Caco-2 (cell line): ENCODE results near the gene COL5A1. TPM values are rescaled to one million over a fixed set of nuclear protein-coding genes. Genes with fewer than 3 reads are reported as not detected.
A peak's percentile ranks its signal among the peaks of the same experiment; 100 is the strongest.

Source experiments
- BruUV-seq: library from RNA; stranded (reverse); fragments of 400-500 nt; replicated peaks from 2 replicates; lab custom pipeline; 2021; lab: Mats Ljungman, UMichigan
- CTCF ChIA-PET: fragments of 300-600 bp; sonication (Branson Sonifier 250); formaldehyde crosslinking; loops from one replicate; lab custom pipeline; 2022; ENCODE audit warnings: antibody characterized with exemption; lab: Charles Lee
- POLR2A ChIA-PET: fragments of 300-600 bp; sonication (Branson Sonifier 250); formaldehyde crosslinking; loops from one replicate; lab custom pipeline; 2022; ENCODE audit warnings: antibody characterized with exemption; lab: Charles Lee
- DNase-seq, 2 experiments: peaks; one replicate each; pipeline versions ENCODE4 v3.0.0 to v3.0.0-alpha.2; 2020 to 2022
- H3K27me3 ChIP-seq: replicated peaks from 2 replicates; pipeline ENCODE4 v1.6.0; 2011; ENCODE audit warnings: low read length; ENCODE audit not compliant: control insufficient read depth, insufficient read depth
- H3K36me3 ChIP-seq: 2 replicates; pipeline ENCODE4 v1.5.1; 2011; ENCODE audit warnings: low read length; ENCODE audit not compliant: control insufficient read depth, insufficient read depth
- H3K4me1 ChIP-seq: fragments of 250-450 bp; sonication (Bioruptor Pico); 2 replicates; pipeline ENCODE4 v1.5.1; 2020; ENCODE audit warnings: mild to moderate bottlenecking
- H3K4me3 ChIP-seq: 2 replicates; pipeline ENCODE4 v1.5.1; 2011; ENCODE audit warnings: low read depth, mild to moderate bottlenecking, control low read depth, low read length
- H3K9me3 ChIP-seq: fragments of 250-450 bp; sonication (Bioruptor Pico); 2 replicates; pipeline ENCODE4 v1.5.1; 2020; ENCODE audit warnings: mild to moderate bottlenecking, moderate library complexity
- H3K27ac Mint-ChIP-seq: one replicate; pipeline ENCODE4 v1.8.0; 2022; ENCODE audit warnings: mixed read lengths; ENCODE audit not compliant: unreplicated experiment
- H3K27me3 Mint-ChIP-seq: one replicate; pipeline ENCODE4 v1.8.0; 2022; ENCODE audit warnings: mixed read lengths; ENCODE audit not compliant: insufficient read depth, unreplicated experiment
- H3K36me3 Mint-ChIP-seq: one replicate; pipeline ENCODE4 v1.8.0; 2022; ENCODE audit warnings: mild to moderate bottlenecking, mixed read lengths; ENCODE audit not compliant: insufficient read depth, unreplicated experiment
- H3K4me1 Mint-ChIP-seq: one replicate; pipeline ENCODE4 v1.8.0; 2022; ENCODE audit warnings: low read depth, mixed read lengths; ENCODE audit not compliant: unreplicated experiment
- H3K4me3 Mint-ChIP-seq: one replicate; pipeline ENCODE4 v1.8.0; 2022; ENCODE audit warnings: mild to moderate bottlenecking, moderate library complexity, mixed read lengths; ENCODE audit not compliant: unreplicated experiment
- H3K9me3 Mint-ChIP-seq: one replicate; pipeline ENCODE4 v1.8.0; 2022; ENCODE audit warnings: mixed read lengths; ENCODE audit not compliant: unreplicated experiment
- CTCF ChIP-seq, 2 experiments: fragments of 200-600 bp in 1 of 2; IDR thresholded peaks; 1 replicate in 1 of 2; 2 replicates in 1 of 2; pipeline versions ENCODE4 v1.5.1 to v1.8.0; 2011 to 2022; ENCODE audit warnings: antibody characterized with exemption in 1 of 2, control low read depth in 1 of 2, inconsistent platforms in 1 of 2, low read depth in 1 of 2, low read length in 1 of 2, mild to moderate bottlenecking in 1 of 2, moderate library complexity in 1 of 2; ENCODE audit not compliant: insufficient read depth in 1 of 2, severe bottlenecking in 1 of 2, unreplicated experiment in 1 of 2
- intact Hi-C: fragments of 100-400 bp; cut with micrococcal nuclease; formaldehyde crosslinking; loops from one replicate; pipeline ENCODE4 v1.10.0; 2022; ENCODE audit not compliant: unreplicated experiment
- total RNA-seq: library from RNA; stranded (reverse); gene quantifications from 2 replicates; pipeline ENCODE4 v1.2.3, GENCODE V29; 2022

Gene COL5A1
- total RNA-seq, 1 experiment from 2014 or later: 4.8 TPM

GRCh38 chr9:134624137-134624591, 17.4 kb upstream of the COL5A1 start:
- no peak for TF ChIP-seq CTCF (IDR thresholded peaks at IDR 0.05; ENCODE audit: insufficient read depth in 1 of 2, low read depth in 1 of 2, low read length in 1 of 2, severe bottlenecking in 1 of 2, unreplicated experiment in 1 of 2)

GRCh38 chr9:134624621-134625181, 16.9 kb upstream of the COL5A1 start:
- Histone ChIP-seq H3K4me1 (peaks cover 11% of the 10 kb centered on the region; the same call in 1 of the 2 replicates), H3K36me3 (no peaks in the 10 kb centered on the region), H3K9me3 (no peaks in the 10 kb centered on the region), H3K27me3 (no peaks in the 10 kb centered on the region), H3K4me3 (no peak overlapping the region)
- CTCF ChIA-PET: no interaction called here
- peak in 1 of 2 experiments; percentile 25 for DNase-seq
- TF ChIP-seq CTCF (IDR thresholded peaks at IDR 0.05; ENCODE audit: insufficient read depth in 1 of 2, low read depth in 1 of 2, low read length in 1 of 2, severe bottlenecking in 1 of 2, unreplicated experiment in 1 of 2): no peak
- Mint-ChIP-seq H3K27ac (peak overlapping the region; percentile 39), H3K4me3 (no peak overlapping the region), H3K36me3 (no peaks in the 10 kb centered on the region), H3K4me1 (peaks cover 17% of the 10 kb centered on the region), H3K9me3 (no peaks in the 10 kb centered on the region), H3K27me3 (no peaks in the 10 kb centered on the region)
- POLR2A ChIA-PET: no interaction called here
- no TSS peak for BruUV-seq
- intact Hi-C loops: no loop called here

More at GRCh38 chr9:134624137-134624591, 17.4 kb upstream of the COL5A1 start:
- H3K27me3 ChIP-seq: no peaks in the 10 kb centered on the region
- H3K4me1 Mint-ChIP-seq: peaks cover 17% of the 10 kb centered on the region
- no TSS peak for BruUV-seq
- CTCF ChIA-PET: no interaction called here
- H3K27me3 Mint-ChIP-seq: no peaks in the 10 kb centered on the region
- no peaks in the 10 kb centered on the region for H3K36me3 Mint-ChIP-seq
- intact Hi-C loops: no loop called here
- no peak overlapping the region for H3K4me3 ChIP-seq
- DNase-seq: peak in 1 of 2 experiments; percentile 23
- no peak overlapping the region for H3K27ac Mint-ChIP-seq
- peaks cover 11% of the 10 kb centered on the region; the same call in 1 of the 2 replicates for H3K4me1 ChIP-seq
- no peaks in the 10 kb centered on the region for H3K9me3 ChIP-seq
- POLR2A ChIA-PET: no interaction called here
- H3K4me3 Mint-ChIP-seq: no peak overlapping the region
- no peaks in the 10 kb centered on the region for H3K36me3 ChIP-seq
- no peaks in the 10 kb centered on the region for H3K9me3 Mint-ChIP-seq

GRCh38 chr9:134625361-134626068, 16.1 kb upstream of the COL5A1 start:
- Mint-ChIP-seq H3K9me3 (no peaks in the 10 kb centered on the region), H3K27ac (no peak overlapping the region), H3K4me3 (no peak overlapping the region), H3K4me1 (peaks cover 17% of the 10 kb centered on the region), H3K27me3 (no peaks in the 10 kb centered on the region), H3K36me3 (no peaks in the 10 kb centered on the region)
- BruUV-seq: no TSS peak
- no peak overlapping the region for H3K4me3 ChIP-seq
- peaks cover 11% of the 10 kb centered on the region; the same call in 1 of the 2 replicates for H3K4me1 ChIP-seq
- TF ChIP-seq CTCF (IDR thresholded peaks at IDR 0.05; ENCODE audit: insufficient read depth in 1 of 2, low read depth in 1 of 2, low read length in 1 of 2, severe bottlenecking in 1 of 2, unreplicated experiment in 1 of 2): no peak
- intact Hi-C loops: no loop called here
- H3K36me3 ChIP-seq: no peaks in the 10 kb centered on the region
- ChIA-PET CTCF (no interaction called here), POLR2A (no interaction called here)
- peak in 1 of 2 experiments; percentile 8 for DNase-seq
- H3K9me3 ChIP-seq: no peaks in the 10 kb centered on the region
- no peaks in the 10 kb centered on the region for H3K27me3 ChIP-seq
